ENCODE measurements around the gene HOMER2. TPM values are rescaled to one million over a fixed set of nuclear protein-coding genes. Genes with fewer than 3 reads are reported as not detected.

HOMER2 gene
- total RNA-seq, 1 donor = 11.6 TPM

DNA sequence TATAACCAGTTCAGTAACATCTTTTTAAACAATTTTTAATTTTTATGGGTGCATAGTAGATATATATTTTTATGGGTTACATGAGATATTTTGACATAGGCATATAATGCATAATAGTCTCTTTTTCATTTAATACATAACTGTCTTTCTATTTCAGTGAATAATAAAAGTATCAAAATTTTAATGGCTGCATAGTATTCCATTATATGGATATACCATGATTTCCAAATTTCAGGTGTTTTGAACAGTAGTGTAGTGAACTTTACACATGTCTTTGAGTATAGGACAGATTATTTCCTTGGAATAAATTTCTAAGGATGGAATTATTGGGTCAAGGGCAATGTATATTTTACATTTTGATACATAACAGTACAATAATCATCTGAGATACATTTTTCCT is 132.4 kb downstream of the HOMER2 start:
- peaks cover 27% of the 10 kb centered on the region for H3K79me2 ChIP-seq (ENCODE audit: insufficient read depth, low read length)
- H3K9me3 ChIP-seq (ENCODE audit: low read depth, low read length) = no peaks in the 10 kb centered on the region
- H4K20me1 ChIP-seq (ENCODE audit: insufficient read depth, low read length) = peaks cover 5% of the 10 kb centered on the region
- no peak for DNase-seq (ENCODE audit: insufficient read length, low spot score, missing footprints)
- no peak overlapping the region for H3K27ac ChIP-seq (ENCODE audit: low read depth, low read length)
- no peaks in the 10 kb centered on the region for H3K27me3 ChIP-seq (ENCODE audit: insufficient read depth, low read length)
- no peak overlapping the region for H3K4me3 ChIP-seq (ENCODE audit: insufficient read depth, low read length)
- TF ChIP-seq, protein P1, sequence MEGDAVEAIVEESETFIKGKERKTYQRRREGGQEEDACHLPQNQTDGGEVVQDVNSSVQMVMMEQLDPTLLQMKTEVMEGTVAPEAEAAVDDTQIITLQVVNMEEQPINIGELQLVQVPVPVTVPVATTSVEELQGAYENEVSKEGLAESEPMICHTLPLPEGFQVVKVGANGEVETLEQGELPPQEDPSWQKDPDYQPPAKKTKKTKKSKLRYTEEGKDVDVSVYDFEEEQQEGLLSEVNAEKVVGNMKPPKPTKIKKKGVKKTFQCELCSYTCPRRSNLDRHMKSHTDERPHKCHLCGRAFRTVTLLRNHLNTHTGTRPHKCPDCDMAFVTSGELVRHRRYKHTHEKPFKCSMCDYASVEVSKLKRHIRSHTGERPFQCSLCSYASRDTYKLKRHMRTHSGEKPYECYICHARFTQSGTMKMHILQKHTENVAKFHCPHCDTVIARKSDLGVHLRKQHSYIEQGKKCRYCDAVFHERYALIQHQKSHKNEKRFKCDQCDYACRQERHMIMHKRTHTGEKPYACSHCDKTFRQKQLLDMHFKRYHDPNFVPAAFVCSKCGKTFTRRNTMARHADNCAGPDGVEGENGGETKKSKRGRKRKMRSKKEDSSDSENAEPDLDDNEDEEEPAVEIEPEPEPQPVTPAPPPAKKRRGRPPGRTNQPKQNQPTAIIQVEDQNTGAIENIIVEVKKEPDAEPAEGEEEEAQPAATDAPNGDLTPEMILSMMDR (IDR thresholded peaks at IDR 0.05; ENCODE audit: extremely low read depth, low read depth, low read length) = no peak
- H3K36me3 ChIP-seq (ENCODE audit: insufficient read depth, low read length) = peaks cover 74% of the 10 kb centered on the region
- H2AFZ ChIP-seq (ENCODE audit: low read length) = no peak overlapping the region
- H3K4me2 ChIP-seq (ENCODE audit: insufficient read depth, low read length) = no peak overlapping the region
- peaks cover 7% of the 10 kb centered on the region for H3K4me1 ChIP-seq (ENCODE audit: insufficient read depth, low read length)

- peaks cover 65% of the 10 kb centered on the region for H3K79me2 ChIP-seq (ENCODE audit: insufficient read depth, low read length)
- H2AFZ ChIP-seq (ENCODE audit: low read length) = no peak overlapping the region
- peaks cover 6% of the 10 kb centered on the region for H4K20me1 ChIP-seq (ENCODE audit: insufficient read depth, low read length)
- peaks cover 45% of the 10 kb centered on the region for H3K36me3 ChIP-seq (ENCODE audit: insufficient read depth, low read length)
- peaks cover 10% of the 10 kb centered on the region for H3K4me1 ChIP-seq (ENCODE audit: insufficient read depth, low read length)
- no peak overlapping the region for H3K4me2 ChIP-seq (ENCODE audit: insufficient read depth, low read length)
- TF ChIP-seq, protein P1 (IDR thresholded peaks at IDR 0.05; ENCODE audit: extremely low read depth, low read depth, low read length) = no peak
- H3K4me3 ChIP-seq (ENCODE audit: insufficient read depth, low read length) = no peak overlapping the region
- no peak for DNase-seq (ENCODE audit: insufficient read length, low spot score, missing footprints)
- no peaks in the 10 kb centered on the region for H3K27me3 ChIP-seq (ENCODE audit: insufficient read depth, low read length)
- H3K27ac ChIP-seq (ENCODE audit: low read depth, low read length) = no peak overlapping the region
- no peaks in the 10 kb centered on the region for H3K9me3 ChIP-seq (ENCODE audit: low read depth, low read length)
These were observed 139.5 kb downstream of the HOMER2 start for GRCh38 chr15:82812994-82813393.

- Histone ChIP-seq H3K4me1 (ENCODE audit: insufficient read depth, low read length) (peaks cover 10% of the 10 kb centered on the region), H3K9me3 (ENCODE audit: low read depth, low read length) (no peaks in the 10 kb centered on the region), H3K27ac (ENCODE audit: low read depth, low read length) (peak overlapping the region; percentile 91), H4K20me1 (ENCODE audit: insufficient read depth, low read length) (peaks cover 4% of the 10 kb centered on the region), H2AFZ (ENCODE audit: low read length) (peak overlapping the region; percentile 21), H3K4me2 (ENCODE audit: insufficient read depth, low read length) (peak overlapping the region; percentile 83), H3K27me3 (ENCODE audit: insufficient read depth, low read length) (no peaks in the 10 kb centered on the region), H3K36me3 (ENCODE audit: insufficient read depth, low read length) (peaks cover 25% of the 10 kb centered on the region), H3K4me3 (ENCODE audit: insufficient read depth, low read length) (peak overlapping the region; percentile 90), H3K79me2 (ENCODE audit: insufficient read depth, low read length) (peaks cover 51% of the 10 kb centered on the region)
- no peak for DNase-seq (ENCODE audit: insufficient read length, low spot score, missing footprints)
- TF ChIP-seq, protein P1 (IDR thresholded peaks at IDR 0.05; ENCODE audit: extremely low read depth, low read depth, low read length) = no peak
These were observed 141.6 kb downstream of the HOMER2 start for GRCh38 chr15:82810890-82811426.

GRCh38 chr15:82810061-82810889 is 142.2 kb downstream of the HOMER2 start:
- Histone ChIP-seq H3K79me2 (ENCODE audit: insufficient read depth, low read length) (peaks cover 44% of the 10 kb centered on the region), H3K27me3 (ENCODE audit: insufficient read depth, low read length) (no peaks in the 10 kb centered on the region), H3K36me3 (ENCODE audit: insufficient read depth, low read length) (peaks cover 20% of the 10 kb centered on the region), H2AFZ (ENCODE audit: low read length) (peak overlapping the region; percentile 21), H4K20me1 (ENCODE audit: insufficient read depth, low read length) (peaks cover 3% of the 10 kb centered on the region), H3K4me3 (ENCODE audit: insufficient read depth, low read length) (peak overlapping the region; percentile 90), H3K9me3 (ENCODE audit: low read depth, low read length) (no peaks in the 10 kb centered on the region), H3K4me2 (ENCODE audit: insufficient read depth, low read length) (peak overlapping the region; percentile 83), H3K27ac (ENCODE audit: low read depth, low read length) (peak overlapping the region; percentile 91), H3K4me1 (ENCODE audit: insufficient read depth, low read length) (peaks cover 10% of the 10 kb centered on the region)
- DNase-seq (ENCODE audit: insufficient read length, low spot score, missing footprints) = peak; percentile 74
- TF ChIP-seq, protein P1 (IDR thresholded peaks at IDR 0.05; ENCODE audit: extremely low read depth, low read depth, low read length) = no peak

Data from osteoblast (primary cell).